K562 (cell line): Measurements from ENCODE around the gene HOXA13. TPM values are rescaled to one million over a fixed set of nuclear protein-coding genes. Genes with fewer than 3 reads are reported as not detected.

ENCODE experiments used
- ATAC-seq: fragments of 200-7000 bp; cut with Tn5 transposase; 3 replicates; pipeline ENCODE4 v1.9.1; 2020; ENCODE audit warnings: moderate library complexity
- BruUV-seq: library from RNA; stranded (reverse); fragments of 400-500 nt; replicated peaks from 2 replicates; lab custom pipeline; 2021; lab: Mats Ljungman, UMichigan
- CTCF ChIA-PET: fragments of 300-600 bp; formaldehyde crosslinking; extraction: SDS; loops from one replicate; lab custom pipeline; 2021; ENCODE audit warnings: low intra/inter-chr PET ratio; lab: Yijun Ruan, JAX
- POLR2A ChIA-PET: fragments of 300-600, 350-650 bp; sonication (Branson Sonifier 250); formaldehyde crosslinking; extraction: SDS; loops from one replicate; lab custom pipeline; 2021; ENCODE audit warnings: antibody characterized with exemption, inconsistent platforms; lab: Yijun Ruan, JAX
- DNase-seq, 4 experiments: peaks; one replicate each; pipeline versions ENCODE4 v3.0.0 to v3.0.0-alpha.2; 2011 to 2018; ENCODE audit warnings: low spot score in 3 of 4, mixed read lengths in 3 of 4; ENCODE audit errors: extremely low read depth in 1 of 4
- FAIRE-seq: peaks from 2 replicates; lab custom pipeline; 2011; peaks lifted over from hg19 to GRCh38; lab: Jason Lieb, UNC
- H2AFZ ChIP-seq: 2 replicates; pipeline ENCODE4 v1.6.0; 2011; ENCODE audit warnings: low read depth, low read length, control low read depth, inconsistent platforms
- H3K27ac ChIP-seq: fragments of 200-600 bp; 3 replicates; pipeline ENCODE4 v1.8.0; 2011; ENCODE audit warnings: low read depth, mild to moderate bottlenecking, control low read depth, inconsistent platforms, low read length, moderate library complexity, mixed read lengths; ENCODE audit errors: extremely low read depth
- H3K27me3 ChIP-seq, 2 experiments: fragments of 300-600 bp in 1 of 2; 2 replicates in 1 of 2; 3 replicates in 1 of 2; pipeline versions ENCODE4 v1.6.0 to v1.8.0; 2011; ENCODE audit warnings: inconsistent platforms in 2 of 2, low read length in 2 of 2, mild to moderate bottlenecking in 1 of 2, mixed read lengths in 1 of 2, moderate library complexity in 1 of 2; ENCODE audit not compliant: control insufficient read depth in 2 of 2, insufficient read depth in 2 of 2
- H3K36me3 ChIP-seq: fragments of 300-600 bp; 3 replicates; pipeline ENCODE4 v1.8.0; 2011; ENCODE audit warnings: mild to moderate bottlenecking, low read length, inconsistent platforms; ENCODE audit not compliant: control insufficient read depth, insufficient read depth
- H3K4me1 ChIP-seq, 2 experiments: fragments of 200-600 bp in 1 of 2; replicated peaks in 1 of 2; 2 replicates in 1 of 2; 3 replicates in 1 of 2; pipeline versions ENCODE4 v1.5.1 to v1.8.0; 2011; ENCODE audit warnings: inconsistent platforms in 2 of 2, low read length in 2 of 2, mild to moderate bottlenecking in 1 of 2, mixed read lengths in 1 of 2, moderate library complexity in 1 of 2; ENCODE audit not compliant: control insufficient read depth in 2 of 2, insufficient read depth in 2 of 2
- H3K4me2 ChIP-seq: 2 replicates; pipeline ENCODE4 v1.6.1; 2011; ENCODE audit warnings: low read length, control low read depth, inconsistent platforms, mixed read lengths; ENCODE audit not compliant: insufficient read depth
- H3K4me3 ChIP-seq: fragments of 200-600 bp; sonication (generic), shearing (Covaris generic); 2 replicates; pipeline ENCODE4 v1.5.1; 2016; ENCODE audit warnings: control low read depth, inconsistent platforms
- H3K79me2 ChIP-seq: fragments of 200-600 bp; 3 replicates; pipeline ENCODE4 v1.8.0; 2011; ENCODE audit warnings: low read length, inconsistent platforms; ENCODE audit not compliant: control insufficient read depth, insufficient read depth
- H3K9ac ChIP-seq, 2 experiments: 2 replicates each; pipeline versions ENCODE4 v1.6.0 to v1.6.1; 2011; ENCODE audit warnings: low read depth in 2 of 2, low read length in 2 of 2, control low read depth in 1 of 2, inconsistent platforms in 1 of 2, mild to moderate bottlenecking in 1 of 2, mixed read lengths in 1 of 2; ENCODE audit not compliant: insufficient read depth in 1 of 2
- H3K9me1 ChIP-seq: one replicate; pipeline ENCODE4 v1.6.0; 2011; ENCODE audit warnings: inconsistent platforms, mild to moderate bottlenecking, low read length, moderate library complexity; ENCODE audit not compliant: control insufficient read depth, insufficient read depth
- H3K9me3 ChIP-seq: replicated peaks from 2 replicates; pipeline ENCODE4 v1.5.1; 2011; ENCODE audit warnings: low read depth, low read length, inconsistent platforms; ENCODE audit not compliant: control insufficient read depth, insufficient read depth
- H4K20me1 ChIP-seq: replicated peaks from 2 replicates; pipeline ENCODE4 v1.6.1; 2011; ENCODE audit warnings: low read length, inconsistent platforms, mixed read lengths; ENCODE audit not compliant: control insufficient read depth, insufficient read depth
- ARNT ChIP-seq, 2 experiments: fragments of 450-650 bp; IDR thresholded peaks; 2 replicates each; pipeline ENCODE4 v1.6.1; 2016; ENCODE audit warnings: mild to moderate bottlenecking in 1 of 2
- FUS ChIP-seq: fragments of 200-400 bp; formaldehyde crosslinking; optimal IDR thresholded peaks from 2 replicates; pipeline ENCODE3; 2017; ENCODE audit warnings: low read depth, low read length
- HEY1 ChIP-seq: fragments of 250-450 bp; sonication (Bioruptor Pico); IDR thresholded peaks from 2 replicates; pipeline ENCODE4 v1.5.0; 2020; ENCODE audit warnings: mild to moderate bottlenecking, moderate library complexity, borderline replicate concordance
- HLTF ChIP-seq: fragments of 450-650 bp; IDR thresholded peaks from 2 replicates; pipeline ENCODE4 v1.6.1; 2016
- KLF1 ChIP-seq: fragments of 450-650 bp; IDR thresholded peaks from 2 replicates; pipeline ENCODE4 v1.6.1; 2016; ENCODE audit warnings: missing genetic modification characterization, missing compliant biosample characterization
- SNIP1 ChIP-seq: fragments of 450-650 bp; IDR thresholded peaks from 2 replicates; pipeline ENCODE4 v1.7.1; 2017; ENCODE audit warnings: low read depth, mild to moderate bottlenecking
- TBL1XR1 ChIP-seq, 2 experiments: IDR thresholded peaks; 2 replicates each; pipeline ENCODE4 v1.6.1; 2012; ENCODE audit warnings: improper control_type of control experiment in 2 of 2, low read length in 2 of 2, mild to moderate bottlenecking in 1 of 2
- TCF3 ChIP-seq: sonication (generic); formaldehyde crosslinking; IDR thresholded peaks from 2 replicates; pipeline ENCODE4 v1.4.0; 2020; ENCODE audit warnings: mild to moderate bottlenecking, missing genetic modification reagents
- USF2 ChIP-seq: sonication (generic); formaldehyde crosslinking; IDR thresholded peaks from 2 replicates; pipeline ENCODE4 v1.5.0; 2020; ENCODE audit warnings: missing genetic modification reagents
- XRCC4 ChIP-seq: IDR thresholded peaks from one replicate; pipeline ENCODE4 v1.6.1; 2011; ENCODE audit not compliant: insufficient read depth, insufficient read length; ENCODE audit errors: extremely low read depth
- ZFX ChIP-seq: sonication (generic); formaldehyde crosslinking; IDR thresholded peaks from 2 replicates; pipeline ENCODE4 v1.8.0; 2022; ENCODE audit warnings: mild to moderate bottlenecking, missing genetic modification reagents, moderate library complexity
- ZNF3 ChIP-seq: fragments of 250-450 bp; sonication (Bioruptor Pico); IDR thresholded peaks from 2 replicates; pipeline ENCODE4 v1.5.0; 2021; ENCODE audit warnings: mild to moderate bottlenecking, moderate library complexity
- ZNF561 ChIP-seq: fragments of 450-650 bp; formaldehyde crosslinking; conservative IDR thresholded peaks from 2 replicates; pipeline ENCODE4 v1.4.0; 2020; ENCODE audit warnings: mild to moderate bottlenecking, moderate library complexity
- WGBS: fragments of 100-300 bp; shearing (Covaris generic); methylation state at CpG from one replicate; pipeline ENCODE4 v1.1.6; 2016; ENCODE audit warnings: low coverage, mixed read lengths; ENCODE audit not compliant: insufficient coverage; ENCODE audit errors: missing lambda C conversion rate; 5-methylcytosine and 5-hydroxymethylcytosine counted together
- in situ Hi-C: fragments of 300-500 bp; cut with MboI; formaldehyde crosslinking; loops from 4 replicates; pipeline ENCODE4 v1.15.0; 2018; ENCODE audit warnings: inconsistent platforms, mixed read lengths
- intact Hi-C: fragments of 100-400 bp; cut with micrococcal nuclease; formaldehyde crosslinking; loops from 2 replicates; pipeline ENCODE4 v1.14.2; 2022
- polyA plus RNA-seq, 8 experiments: library from polyadenylated mRNA; depleted of rRNA in 4 of 8; stranded (reverse) in 5 of 8; unstranded in 3 of 8; fragments of >200 nt; fragmentation: Nextera tagmentation in 2 of 8; fragmentation: Illumina TruSeq in 1 of 8; extraction: Ambion mirVana in 2 of 8; extraction: Trizol in 1 of 8; gene quantifications; 2 replicates each; pipeline versions ENCODE4 v1.2.1 to v1.2.3, GENCODE V29; 2011 to 2014; ENCODE audit warnings: inconsistent platforms in 1 of 8, missing spikeins in 1 of 8
- total RNA-seq, 7 experiments: library from RNA; depleted of rRNA in 6 of 7; stranded (reverse); fragments of >200 nt in 6 of 7; fragmentation: Illumina TruSeq in 2 of 7; extraction: Trizol in 2 of 7; gene quantifications; 2 replicates each; pipeline versions ENCODE4 v1.2.1 to v1.2.3, GENCODE V29; 2011 to 2021; ENCODE audit warnings: low replicate concordance in 1 of 7
- TF ChIP-seq, protein P1 (sequence below): fragments of 450-650 bp; formaldehyde crosslinking; IDR thresholded peaks from 2 replicates; pipeline ENCODE4 v1.4.0; 2020; ENCODE audit warnings: mild to moderate bottlenecking
- TF ChIP-seq, protein P2 (sequence below): fragments of 450-650 bp; formaldehyde crosslinking; IDR thresholded peaks from 2 replicates; pipeline ENCODE4 v1.4.0; 2020; ENCODE audit warnings: mild to moderate bottlenecking, moderate library complexity
- TF ChIP-seq, protein P3 (sequence below), 2 experiments: fragments of 450-650 bp; IDR thresholded peaks; 2 replicates each; pipeline ENCODE4 v1.6.1; 2018; ENCODE audit warnings: mild to moderate bottlenecking in 2 of 2, low read depth in 1 of 2; ENCODE audit not compliant: partially characterized antibody in 2 of 2

Gene HOXA13
- total and polyA plus RNA-seq, 9 of the 15 experiments (the other 6 are each of a cell fraction or from before 2014, with no cell fraction given): not detected

DNA sequence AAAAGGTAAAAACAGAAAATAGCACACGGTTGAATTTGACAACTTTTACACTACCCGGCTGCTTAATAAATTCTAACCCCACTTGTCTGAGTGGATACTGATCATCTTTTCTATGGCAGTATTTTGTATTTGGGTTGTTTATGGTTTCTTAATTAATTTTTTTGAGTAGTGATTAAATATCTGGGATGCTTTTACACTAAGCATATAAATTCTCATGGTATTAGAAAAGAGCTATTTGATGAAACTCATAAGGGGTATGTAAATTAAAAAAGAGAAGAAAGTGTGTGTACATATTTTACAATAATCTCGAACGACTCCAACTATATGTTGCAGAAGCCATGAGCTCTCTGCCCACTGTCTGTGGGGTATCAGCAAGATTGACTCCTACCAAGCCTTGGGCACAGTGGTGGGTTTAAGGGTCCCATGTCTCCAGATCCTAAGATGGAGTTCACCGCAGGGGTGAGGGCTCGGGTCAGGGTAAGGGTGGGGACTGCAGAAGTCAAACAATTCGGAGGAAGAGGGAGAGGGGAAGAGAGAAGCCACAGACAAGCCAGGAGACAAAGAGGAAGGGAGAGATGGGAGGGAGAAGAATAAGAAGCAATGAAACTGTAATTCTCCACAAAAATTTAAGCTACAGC lies 7.6 kb upstream of the HOXA13 start:
- Histone ChIP-seq H3K9me3 (no peaks in the 10 kb centered on the region), H3K4me1 (peaks cover 0 to 9% of the 10 kb centered on the region in 2 experiments; a peak in 2 of 5 replicates), H3K9ac (no peak overlapping the region), H3K27me3 (peaks cover 40 to 67% of the 10 kb centered on the region in 2 experiments), H3K36me3 (no peaks in the 10 kb centered on the region), H4K20me1 (peaks cover 9% of the 10 kb centered on the region; the same call in 1 of the 2 replicates), H3K4me3 (no peak overlapping the region), H3K27ac (no peak overlapping the region), H2AFZ (no peak overlapping the region), H3K79me2 (no peaks in the 10 kb centered on the region), H3K4me2 (no peak overlapping the region), H3K9me1 (no peaks in the 10 kb centered on the region)
- POLR2A ChIA-PET: no interaction called here
- ATAC-seq: no peak
- FAIRE-seq: no peak
- intact Hi-C loops: no loop called here
- CTCF ChIA-PET: no interaction called here
- no peak for DNase-seq
- BruUV-seq: no TSS peak
- in situ Hi-C loops: loop anchor here (10.0 kb wide), 2 partner anchors 367 to 567 kb away; no protein-coding TSS in a partner anchor
- 2% methylated on average over 7 of the region's 7 CpGs for WGBS
- TF ChIP-seq, protein P1, sequence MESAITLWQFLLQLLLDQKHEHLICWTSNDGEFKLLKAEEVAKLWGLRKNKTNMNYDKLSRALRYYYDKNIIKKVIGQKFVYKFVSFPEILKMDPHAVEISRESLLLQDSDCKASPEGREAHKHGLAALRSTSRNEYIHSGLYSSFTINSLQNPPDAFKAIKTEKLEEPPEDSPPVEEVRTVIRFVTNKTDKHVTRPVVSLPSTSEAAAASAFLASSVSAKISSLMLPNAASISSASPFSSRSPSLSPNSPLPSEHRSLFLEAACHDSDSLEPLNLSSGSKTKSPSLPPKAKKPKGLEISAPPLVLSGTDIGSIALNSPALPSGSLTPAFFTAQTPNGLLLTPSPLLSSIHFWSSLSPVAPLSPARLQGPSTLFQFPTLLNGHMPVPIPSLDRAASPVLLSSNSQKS (CRISPR knock-in tag): no peak
- no peak for TF ChIP-seq HEY1 (CRISPR knock-in tag)
- no peak for TF ChIP-seq TCF3 (CRISPR knock-in tag)
- no peak for TF ChIP-seq ZFX (CRISPR knock-in tag)
- no peak for TF ChIP-seq ARNT (IDR thresholded peaks at IDR 0.05)
- TF ChIP-seq FUS: no peak
- no peak for TF ChIP-seq ZNF561
- TF ChIP-seq, protein P2, sequence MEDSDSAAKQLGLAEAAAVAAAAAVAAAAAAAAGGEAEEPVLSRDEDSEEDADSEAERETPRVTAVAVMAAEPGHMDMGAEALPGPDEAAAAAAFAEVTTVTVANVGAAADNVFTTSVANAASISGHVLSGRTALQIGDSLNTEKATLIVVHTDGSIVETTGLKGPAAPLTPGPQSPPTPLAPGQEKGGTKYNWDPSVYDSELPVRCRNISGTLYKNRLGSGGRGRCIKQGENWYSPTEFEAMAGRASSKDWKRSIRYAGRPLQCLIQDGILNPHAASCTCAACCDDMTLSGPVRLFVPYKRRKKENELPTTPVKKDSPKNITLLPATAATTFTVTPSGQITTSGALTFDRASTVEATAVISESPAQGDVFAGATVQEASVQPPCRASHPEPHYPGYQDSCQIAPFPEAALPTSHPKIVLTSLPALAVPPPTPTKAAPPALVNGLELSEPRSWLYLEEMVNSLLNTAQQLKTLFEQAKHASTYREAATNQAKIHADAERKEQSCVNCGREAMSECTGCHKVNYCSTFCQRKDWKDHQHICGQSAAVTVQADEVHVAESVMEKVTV: no peak
- TF ChIP-seq, protein P3, sequence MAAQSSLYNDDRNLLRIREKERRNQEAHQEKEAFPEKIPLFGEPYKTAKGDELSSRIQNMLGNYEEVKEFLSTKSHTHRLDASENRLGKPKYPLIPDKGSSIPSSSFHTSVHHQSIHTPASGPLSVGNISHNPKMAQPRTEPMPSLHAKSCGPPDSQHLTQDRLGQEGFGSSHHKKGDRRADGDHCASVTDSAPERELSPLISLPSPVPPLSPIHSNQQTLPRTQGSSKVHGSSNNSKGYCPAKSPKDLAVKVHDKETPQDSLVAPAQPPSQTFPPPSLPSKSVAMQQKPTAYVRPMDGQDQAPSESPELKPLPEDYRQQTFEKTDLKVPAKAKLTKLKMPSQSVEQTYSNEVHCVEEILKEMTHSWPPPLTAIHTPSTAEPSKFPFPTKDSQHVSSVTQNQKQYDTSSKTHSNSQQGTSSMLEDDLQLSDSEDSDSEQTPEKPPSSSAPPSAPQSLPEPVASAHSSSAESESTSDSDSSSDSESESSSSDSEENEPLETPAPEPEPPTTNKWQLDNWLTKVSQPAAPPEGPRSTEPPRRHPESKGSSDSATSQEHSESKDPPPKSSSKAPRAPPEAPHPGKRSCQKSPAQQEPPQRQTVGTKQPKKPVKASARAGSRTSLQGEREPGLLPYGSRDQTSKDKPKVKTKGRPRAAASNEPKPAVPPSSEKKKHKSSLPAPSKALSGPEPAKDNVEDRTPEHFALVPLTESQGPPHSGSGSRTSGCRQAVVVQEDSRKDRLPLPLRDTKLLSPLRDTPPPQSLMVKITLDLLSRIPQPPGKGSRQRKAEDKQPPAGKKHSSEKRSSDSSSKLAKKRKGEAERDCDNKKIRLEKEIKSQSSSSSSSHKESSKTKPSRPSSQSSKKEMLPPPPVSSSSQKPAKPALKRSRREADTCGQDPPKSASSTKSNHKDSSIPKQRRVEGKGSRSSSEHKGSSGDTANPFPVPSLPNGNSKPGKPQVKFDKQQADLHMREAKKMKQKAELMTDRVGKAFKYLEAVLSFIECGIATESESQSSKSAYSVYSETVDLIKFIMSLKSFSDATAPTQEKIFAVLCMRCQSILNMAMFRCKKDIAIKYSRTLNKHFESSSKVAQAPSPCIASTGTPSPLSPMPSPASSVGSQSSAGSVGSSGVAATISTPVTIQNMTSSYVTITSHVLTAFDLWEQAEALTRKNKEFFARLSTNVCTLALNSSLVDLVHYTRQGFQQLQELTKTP (IDR thresholded peaks at IDR 0.05; ENCODE audit: low read depth in 1 of 2, partially characterized antibody in 2 of 2): no peak
- TF ChIP-seq KLF1: no peak
- no peak for TF ChIP-seq ZNF3 (CRISPR knock-in tag)
- no peak for TF ChIP-seq SNIP1
- no peak for TF ChIP-seq USF2
- TF ChIP-seq HLTF: no peak
- TF ChIP-seq TBL1XR1 (IDR thresholded peaks at IDR 0.05; ENCODE audit: low read length in 2 of 2): no peak
- no peak for TF ChIP-seq XRCC4
